Astrocyte of the spinal cord (primary cell): ENCODE measurements around the gene CCR5.

Source experiments
- DNase-seq: peaks from one replicate; pipeline ENCODE4 v3.0.0; 2011; ENCODE audit warnings: low read depth, low spot score
- H3K4me3 ChIP-seq: 2 replicates; pipeline ENCODE4 v1.5.1; 2011; ENCODE audit warnings: low read depth, mild to moderate bottlenecking, low read length, moderate library complexity
- CTCF ChIP-seq: IDR thresholded peaks from 2 replicates; pipeline ENCODE4 v1.5.1; 2012; ENCODE audit warnings: low read depth, mild to moderate bottlenecking, low read length, inconsistent platforms
- in situ Hi-C: cut with HindIII; loops from 2 replicates; pipeline ENCODE4 v1.10.0; 2017; ENCODE audit warnings: low sequenced_read_pairs

CCR5 gene

DNA sequence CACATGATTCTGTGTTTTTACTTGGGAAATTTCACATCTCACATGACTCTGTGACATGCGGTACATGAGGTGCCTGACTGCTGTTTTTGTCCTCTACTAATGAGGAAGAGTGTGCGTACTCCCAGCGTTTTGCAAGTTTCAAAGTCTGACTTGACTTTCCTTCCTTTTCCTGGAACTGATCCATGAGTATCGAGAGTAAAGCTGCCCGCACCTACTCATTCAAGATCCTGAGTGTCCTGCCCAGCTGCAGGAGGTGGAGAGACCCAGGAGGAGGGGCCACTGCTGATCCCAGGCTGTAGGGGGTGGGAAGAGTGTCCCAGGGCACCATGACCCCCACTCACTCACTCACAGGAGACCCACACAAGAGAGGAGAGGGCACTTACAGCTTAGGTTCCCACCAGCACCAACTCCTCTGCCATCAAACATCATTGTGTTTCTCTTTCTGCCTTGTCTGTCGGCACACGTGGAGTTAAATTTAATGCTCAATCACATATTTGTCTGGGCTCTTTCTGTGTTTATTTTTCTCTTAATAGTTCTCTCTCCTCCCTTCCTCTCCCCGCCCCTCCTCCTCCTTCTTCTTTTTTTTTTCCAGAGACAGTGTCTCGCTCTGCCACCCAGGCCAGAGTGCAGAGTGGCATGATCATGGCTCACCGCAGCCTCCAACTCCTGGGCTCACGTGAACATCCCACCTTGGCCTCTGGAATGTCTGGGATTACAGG, 34.7 kb downstream of the CCR5 start:
- no peak for TF ChIP-seq CTCF
- H3K4me3 ChIP-seq, result no peak overlapping the region
- in situ Hi-C loops, result no loop called here
- DNase-seq, result no peak

DNA sequence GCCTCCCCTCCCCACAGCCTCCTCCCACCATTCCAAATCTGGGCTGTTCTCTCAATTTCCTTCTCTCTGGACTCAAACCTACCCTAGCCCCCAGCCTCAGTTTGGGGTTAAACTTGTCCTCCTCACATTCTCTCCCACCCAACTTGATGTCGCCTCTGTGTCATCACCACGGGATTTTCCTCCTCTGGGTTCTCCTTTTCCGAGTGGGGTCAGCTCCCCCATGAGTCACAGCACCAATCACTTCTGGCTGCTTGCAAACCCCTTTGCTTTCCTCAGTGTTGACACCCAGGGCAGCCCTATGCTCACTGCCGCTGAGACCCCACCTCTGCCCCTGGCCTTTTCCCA, 35.7 kb downstream of the CCR5 start:
- TF ChIP-seq CTCF, result no peak
- no peak for DNase-seq
- no peak overlapping the region for H3K4me3 ChIP-seq
- in situ Hi-C loops, result no loop called here

- no peak for TF ChIP-seq CTCF
- peak; percentile 35 for DNase-seq
- no peak within 1 kb of the TSS for H3K4me3 ChIP-seq
- in situ Hi-C loops, result no loop called here
These were observed 36.3 kb downstream of the CCR5 start, which contains the start of the genes CCR5AS and CCRL2 for GRCh38 chr3:46406788-46407611. Gene CCR5AS, minus strand, starts transcription at chr3:46407066. Gene CCRL2, plus strand, starts transcription at chr3:46407259. Its CDS starts 821 bp downstream, at chr3:46408080.

DNA sequence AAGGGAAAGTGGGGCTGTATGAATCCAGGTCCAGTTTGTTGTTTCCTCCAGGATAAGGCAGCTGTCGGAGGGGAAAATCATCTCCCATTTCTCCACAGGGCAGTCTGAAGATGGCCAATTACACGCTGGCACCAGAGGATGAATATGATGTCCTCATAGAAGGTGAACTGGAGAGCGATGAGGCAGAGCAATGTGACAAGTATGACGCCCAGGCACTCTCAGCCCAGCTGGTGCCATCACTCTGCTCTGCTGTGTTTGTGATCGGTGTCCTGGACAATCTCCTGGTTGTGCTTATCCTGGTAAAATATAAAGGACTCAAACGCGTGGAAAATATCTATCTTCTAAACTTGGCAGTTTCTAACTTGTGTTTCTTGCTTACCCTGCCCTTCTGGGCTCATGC, 37.2 kb downstream of the CCR5 start:
- TF ChIP-seq CTCF, result no peak
- in situ Hi-C loops, result no loop called here
- H3K4me3 ChIP-seq, result no peak overlapping the region
- DNase-seq, result no peak

DNA sequence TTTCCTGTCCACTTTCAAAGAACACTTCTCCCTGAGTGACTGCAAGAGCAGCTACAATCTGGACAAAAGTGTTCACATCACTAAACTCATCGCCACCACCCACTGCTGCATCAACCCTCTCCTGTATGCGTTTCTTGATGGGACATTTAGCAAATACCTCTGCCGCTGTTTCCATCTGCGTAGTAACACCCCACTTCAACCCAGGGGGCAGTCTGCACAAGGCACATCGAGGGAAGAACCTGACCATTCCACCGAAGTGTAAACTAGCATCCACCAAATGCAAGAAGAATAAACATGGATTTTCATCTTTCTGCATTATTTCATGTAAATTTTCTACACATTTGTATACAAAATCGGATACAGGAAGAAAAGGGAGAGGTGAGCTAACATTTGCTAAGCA, 38.1 kb downstream of the CCR5 start:
- in situ Hi-C loops, result no loop called here
- TF ChIP-seq CTCF, result no peak
- DNase-seq, result no peak
- H3K4me3 ChIP-seq, result no peak overlapping the region

- no peak for TF ChIP-seq CTCF
- in situ Hi-C loops, result no loop called here
- no peak overlapping the region for H3K4me3 ChIP-seq
- DNase-seq, result no peak
These were observed 39.2 kb downstream of the CCR5 start for GRCh38 chr3:46409739-46410489.
